Calu3 (cell line): Measurements from ENCODE around the gene CD40. TPM values are rescaled to one million over a fixed set of nuclear protein-coding genes. Genes with fewer than 3 reads are reported as not detected.

ENCODE experiments used
- Bru-seq: library from RNA; stranded (reverse); fragments of 400-500 nt; gene quantifications from one replicate; lab custom pipeline; 2021; lab: Mats Ljungman, UMichigan
- BruChase-seq, 2 experiments: library from RNA; stranded (reverse); fragments of 400-500 nt; gene quantifications; one replicate each; lab custom pipeline; 2021; lab: Mats Ljungman, UMichigan
- BruUV-seq: library from RNA; stranded (reverse); fragments of 400-500 nt; replicated peaks from 2 replicates; lab custom pipeline; 2021; lab: Mats Ljungman, UMichigan
- CTCF ChIA-PET: fragments of 300-600 bp; sonication (Branson Sonifier 250); formaldehyde crosslinking; loops from one replicate; lab custom pipeline; 2022; ENCODE audit warnings: antibody characterized with exemption; lab: Charles Lee
- DNase-seq: peaks from one replicate; pipeline ENCODE4 v3.0.0; 2022
- H3K27ac Mint-ChIP-seq: one replicate; pipeline ENCODE4 v1.8.0; 2022; ENCODE audit warnings: mixed read lengths; ENCODE audit not compliant: unreplicated experiment
- H3K27me3 Mint-ChIP-seq: one replicate; pipeline ENCODE4 v1.8.0; 2022; ENCODE audit warnings: mixed read lengths; ENCODE audit not compliant: unreplicated experiment
- H3K36me3 Mint-ChIP-seq: one replicate; pipeline ENCODE4 v1.8.0; 2022; ENCODE audit warnings: mild to moderate bottlenecking, moderate library complexity, mixed read lengths; ENCODE audit not compliant: insufficient read depth, unreplicated experiment
- H3K4me1 Mint-ChIP-seq: one replicate; pipeline ENCODE4 v1.8.0; 2022; ENCODE audit warnings: mild to moderate bottlenecking, low read depth, mixed read lengths; ENCODE audit not compliant: unreplicated experiment
- H3K4me3 Mint-ChIP-seq: one replicate; pipeline ENCODE4 v1.8.0; 2022; ENCODE audit warnings: mild to moderate bottlenecking, low read depth, moderate library complexity, mixed read lengths; ENCODE audit not compliant: unreplicated experiment
- H3K9me3 Mint-ChIP-seq: one replicate; pipeline ENCODE4 v1.8.0; 2022; ENCODE audit warnings: low read depth, mixed read lengths; ENCODE audit not compliant: unreplicated experiment
- CTCF ChIP-seq: fragments of 200-600 bp; IDR thresholded peaks from one replicate; pipeline ENCODE4 v1.8.0; 2022; ENCODE audit warnings: antibody characterized with exemption; ENCODE audit not compliant: unreplicated experiment
- intact Hi-C: fragments of 100-400 bp; cut with micrococcal nuclease; formaldehyde crosslinking; loops from one replicate; pipeline ENCODE4 v1.10.0; 2022; ENCODE audit not compliant: unreplicated experiment
- long read RNA-seq: library from polyadenylated mRNA; stranded (forward); transcript quantifications from one replicate; pipeline ENCODE4 v2.0.0, GENCODE V29; 2022
- total RNA-seq: library from RNA; stranded (reverse); gene quantifications from 2 replicates; pipeline ENCODE4 v1.2.3, GENCODE V29; 2022

CD40 gene
- total RNA-seq (13.3 and 13.6 TPM in 2 replicates), Bru-seq, nascent RNA (percentile 46 among the genes with signal in this experiment), BruChase-seq, experiment 1, labeled RNA remaining after a 6-hour chase (percentile 53 among the genes with signal in this experiment), BruChase-seq, experiment 2, labeled RNA remaining after a 2-hour chase (percentile 55 among the genes with signal in this experiment)
- long read RNA-seq, transcript CD40-202 (9 exons, 1,729 nt) = major isoform, 27 of 40 reads
- long read RNA-seq, partial matches to known transcripts = 0 of 40 reads
- long read RNA-seq, other reads (novel, unspliced or antisense) = 11 of 40 reads

- Mint-ChIP-seq H3K9me3 (no peaks in the 10 kb centered on the region), H3K4me1 (peaks cover 8% of the 10 kb centered on the region), H3K36me3 (peaks cover 7% of the 10 kb centered on the region), H3K4me3 (peak within 1 kb of the TSS; percentile 76), H3K27ac (no peak within 1 kb of the TSS), H3K27me3 (peaks cover 59% of the 10 kb centered on the region)
- peak; percentile 83 for DNase-seq
- BruUV-seq = no TSS peak
- intact Hi-C loops = no loop called here
- CTCF ChIA-PET = interaction anchor here (1.0 kb wide), 1 partner anchor 95 kb away, joined by 5 read pairs; no protein-coding TSS in a partner anchor
- no peak for TF ChIP-seq CTCF
Measured at GRCh38 chr20:46117704-46118467, at the start of gene CD40. TSS of gene CD40 (plus strand) at chr20:46118314. CDS start at chr20:46118344, 30 bp downstream.

- no TSS peak for BruUV-seq
- CTCF ChIA-PET = no interaction called here
- Mint-ChIP-seq H3K27me3 (no peaks in the 10 kb centered on the region), H3K4me1 (no peaks in the 10 kb centered on the region), H3K9me3 (no peaks in the 10 kb centered on the region), H3K27ac (no peak overlapping the region), H3K36me3 (peaks cover 21% of the 10 kb centered on the region), H3K4me3 (no peak overlapping the region)
- no peak for TF ChIP-seq CTCF
- DNase-seq = no peak
- intact Hi-C loops = no loop called here
Measured at GRCh38 chr20:46070215-46070900, 47.8 kb upstream of the CD40 start.

GRCh38 chr20:46071573-46071972, 46.5 kb upstream of the CD40 start:
- Mint-ChIP-seq H3K27me3 (no peaks in the 10 kb centered on the region), H3K27ac (no peak overlapping the region), H3K4me3 (no peak overlapping the region), H3K4me1 (no peaks in the 10 kb centered on the region), H3K9me3 (no peaks in the 10 kb centered on the region), H3K36me3 (peaks cover 16% of the 10 kb centered on the region)
- DNase-seq = no peak
- intact Hi-C loops = no loop called here
- no TSS peak for BruUV-seq
- CTCF ChIA-PET = no interaction called here
- TF ChIP-seq CTCF = no peak

GRCh38 chr20:46073024-46073423, 45.1 kb upstream of the CD40 start:
- no peak overlapping the region for H3K27ac Mint-ChIP-seq
- no peaks in the 10 kb centered on the region for H3K9me3 Mint-ChIP-seq
- H3K36me3 Mint-ChIP-seq = peaks cover 11% of the 10 kb centered on the region
- CTCF ChIA-PET = interaction anchor here (0.6 kb wide), 1 partner anchor 59 kb away, joined by 5 read pairs; no protein-coding TSS in a partner anchor
- no peak for DNase-seq
- no TSS peak for BruUV-seq
- TF ChIP-seq CTCF = no peak
- no peaks in the 10 kb centered on the region for H3K4me1 Mint-ChIP-seq
- no peak overlapping the region for H3K4me3 Mint-ChIP-seq
- no peaks in the 10 kb centered on the region for H3K27me3 Mint-ChIP-seq
- intact Hi-C loops = no loop called here
